GM20431 (cell line): ENCODE data around the gene ZNF641.

Experiments
- in situ Hi-C: fragments of 300-500 bp; cut with MseI, MboI; formaldehyde crosslinking; loops from one replicate; pipeline ENCODE4 v1.15.0; 2020; ENCODE audit warnings: low sequenced_read_pairs; ENCODE audit not compliant: unreplicated experiment

Gene ZNF641

DNA sequence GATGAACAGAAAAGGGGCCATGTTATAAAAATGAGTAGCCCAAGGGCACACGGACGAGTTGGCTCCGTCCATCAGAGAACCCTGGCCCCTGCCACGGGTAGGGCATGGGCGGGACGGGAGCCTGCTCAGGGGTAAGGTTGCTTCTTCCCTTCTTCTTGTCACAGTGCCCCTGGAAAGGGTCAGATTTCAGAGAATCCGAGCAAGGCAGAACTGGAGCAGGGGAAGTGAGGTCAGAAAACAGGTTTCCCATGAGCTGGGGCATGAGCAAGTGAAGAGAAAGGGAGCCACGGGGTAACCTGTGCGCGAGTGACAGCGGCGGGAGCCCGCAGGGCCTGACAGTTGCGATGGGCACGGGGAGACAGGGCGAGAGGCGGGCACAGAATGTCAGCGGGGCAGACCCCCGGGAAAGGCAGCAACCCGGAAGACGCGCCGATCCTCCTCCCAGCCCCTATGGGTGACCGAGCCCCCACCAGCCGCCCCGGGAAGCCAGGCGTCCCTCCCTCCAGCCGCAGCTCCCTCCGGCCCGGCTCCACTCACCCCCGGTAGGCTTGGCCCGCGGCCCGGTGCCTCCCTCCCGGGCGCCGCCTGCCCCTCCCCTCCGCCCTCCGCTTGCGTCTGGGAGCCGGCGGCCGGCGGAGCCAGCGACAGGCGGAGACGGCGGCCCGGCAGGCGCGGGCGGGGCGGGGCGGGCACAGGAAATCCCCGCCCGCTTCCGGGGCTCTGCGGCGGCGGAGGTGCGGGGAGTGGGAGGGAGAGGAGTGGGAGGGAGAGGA lies at the start of gene ZNF641:
Gene ZNF641, minus strand, starts transcription at position 671 of the 773 bp plus-strand sequence. CDS start 2,829 bp downstream, outside the sequence.
- in situ Hi-C loops = no loop called here

DNA sequence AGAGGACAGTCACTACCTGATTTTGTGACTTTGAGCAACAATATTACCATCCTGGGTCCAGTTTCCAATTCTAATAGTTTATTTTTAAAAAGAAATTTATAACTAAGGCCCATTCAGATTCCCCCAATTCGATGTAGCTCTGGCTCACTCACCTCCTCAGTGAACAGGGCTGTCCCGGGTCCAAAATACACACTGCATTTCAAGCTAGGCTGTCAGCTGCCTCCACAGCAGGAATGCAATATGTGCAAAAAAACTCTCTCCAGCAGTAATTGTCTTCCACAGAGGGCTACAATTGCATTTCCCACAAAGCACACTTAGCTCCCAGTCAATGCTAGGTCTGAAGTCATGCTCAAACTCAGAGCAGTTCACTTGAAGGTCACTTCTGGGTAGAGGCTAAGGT lies 39.3 kb upstream of the ZNF641 start:
- in situ Hi-C loops = no loop called here

DNA sequence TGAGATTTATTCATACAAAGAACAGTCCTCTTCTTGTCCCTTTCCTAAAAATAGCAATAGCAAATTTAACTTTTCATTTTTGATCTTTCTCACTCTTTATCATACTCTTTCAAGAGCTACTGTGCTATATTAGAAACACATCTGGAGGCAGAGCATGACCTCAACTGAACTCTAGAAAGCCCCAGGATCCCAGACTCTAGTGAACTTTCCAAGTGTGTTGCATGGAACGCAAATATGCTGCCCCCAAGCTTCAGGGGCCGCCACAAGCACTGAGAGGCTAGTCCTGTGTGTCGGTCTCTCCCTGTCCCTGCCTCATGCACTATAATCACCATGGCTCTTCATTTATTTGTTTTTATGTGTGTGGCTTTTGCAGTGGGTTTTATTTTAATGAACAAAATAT lies 38.7 kb upstream of the ZNF641 start:
- in situ Hi-C loops = no loop called here

DNA sequence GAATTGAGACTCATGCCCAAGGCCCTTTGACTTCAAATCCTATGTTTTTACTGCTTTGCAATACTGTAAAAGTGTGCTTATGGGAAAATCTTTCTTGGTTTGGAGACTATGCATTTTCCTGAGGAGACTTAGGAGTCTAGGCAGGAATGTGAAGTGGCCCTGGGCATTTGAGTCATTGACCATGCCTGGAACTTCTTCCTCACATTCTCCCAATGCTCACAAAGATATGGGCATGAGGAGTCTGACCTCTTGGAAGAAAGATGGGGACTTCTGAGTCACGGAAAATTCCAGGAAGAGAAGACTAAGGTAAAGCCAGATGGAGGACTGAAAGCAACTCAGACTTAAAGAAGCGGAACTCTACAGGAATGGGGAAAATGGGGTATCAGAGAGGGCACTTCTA lies 38.2 kb upstream of the ZNF641 start:
- in situ Hi-C loops = no loop called here

GRCh38 chr12:48388460-48388859 lies 37.7 kb upstream of the ZNF641 start:
- in situ Hi-C loops = no loop called here

GRCh38 chr12:48380596-48380995 lies 29.9 kb upstream of the ZNF641 start:
- in situ Hi-C loops = no loop called here

- in situ Hi-C loops = no loop called here
Measured at GRCh38 chr12:48379794-48380193, 29.1 kb upstream of the ZNF641 start.

- in situ Hi-C loops = no loop called here
Measured at GRCh38 chr12:48377646-48378045, 26.9 kb upstream of the ZNF641 start.

DNA sequence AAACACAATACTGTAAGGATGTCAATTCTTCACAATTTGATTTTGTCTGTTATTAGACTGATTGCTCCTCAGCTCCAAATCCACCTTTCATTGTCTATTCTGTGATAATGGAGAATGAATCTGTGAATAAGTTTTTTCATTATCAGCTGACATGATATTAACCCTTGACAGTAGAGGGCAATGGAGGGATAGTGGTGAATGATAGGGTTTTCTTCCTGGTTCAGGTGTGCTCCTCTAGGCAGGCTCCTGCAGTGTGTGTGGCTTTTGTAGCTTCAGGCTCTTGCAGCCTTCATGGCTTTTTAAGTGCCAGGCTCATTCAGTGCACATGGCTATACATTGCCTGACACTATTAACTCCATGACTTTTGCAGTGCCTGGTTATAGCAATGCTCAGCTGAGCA lies 23.4 kb upstream of the ZNF641 start:
- in situ Hi-C loops = no loop called here

DNA sequence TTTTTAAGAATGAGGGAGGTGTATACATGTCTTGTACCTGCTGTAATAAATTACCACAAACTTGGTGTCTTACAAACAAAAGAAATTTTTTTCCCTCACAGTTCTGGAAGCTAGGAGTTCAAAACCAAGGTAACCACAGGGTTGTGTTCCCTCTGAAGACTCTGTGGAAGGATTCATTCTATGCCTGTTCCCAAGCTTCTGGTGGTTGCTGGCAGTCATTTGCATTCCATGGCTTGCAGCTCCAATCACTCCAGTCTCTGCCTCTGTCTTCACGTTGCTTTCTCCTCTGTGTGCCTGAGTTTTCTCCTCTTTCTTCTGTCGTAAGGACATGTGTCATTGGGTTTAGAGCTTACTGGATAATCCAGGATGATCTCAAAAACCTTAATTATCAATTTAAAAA lies 15.4 kb upstream of the ZNF641 start:
- in situ Hi-C loops = no loop called here

- in situ Hi-C loops = no loop called here
Measured at GRCh38 chr12:48361664-48362339, 11.1 kb upstream of the ZNF641 start.

DNA sequence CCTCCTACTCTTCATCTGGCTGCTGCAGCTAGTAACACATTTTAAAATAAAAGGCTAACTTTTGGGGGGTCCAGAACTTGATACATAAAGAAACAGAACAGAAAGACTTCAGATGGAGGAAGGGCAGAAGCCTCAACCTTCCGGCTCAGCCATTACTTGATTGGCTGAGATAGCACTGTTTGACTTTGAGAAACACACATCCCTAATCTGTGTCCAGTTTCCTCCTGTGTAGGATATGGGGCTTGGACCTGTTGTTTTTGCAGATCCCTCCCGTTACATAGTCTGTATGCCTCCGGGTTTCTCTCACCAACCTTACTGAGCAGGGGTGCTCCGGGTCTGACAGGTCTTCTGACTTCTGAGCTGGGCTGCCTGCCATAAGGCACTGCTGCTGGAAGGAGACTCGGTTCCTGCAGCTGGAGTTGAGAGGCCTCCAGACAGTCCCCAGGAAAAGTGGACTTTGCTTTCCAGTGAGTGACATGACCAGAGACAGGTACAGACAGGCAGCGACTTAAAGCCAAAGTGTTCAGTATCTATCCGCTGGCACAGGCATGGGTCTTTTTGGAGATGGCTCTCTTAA lies 8.3 kb upstream of the ZNF641 start:
- in situ Hi-C loops = no loop called here

DNA sequence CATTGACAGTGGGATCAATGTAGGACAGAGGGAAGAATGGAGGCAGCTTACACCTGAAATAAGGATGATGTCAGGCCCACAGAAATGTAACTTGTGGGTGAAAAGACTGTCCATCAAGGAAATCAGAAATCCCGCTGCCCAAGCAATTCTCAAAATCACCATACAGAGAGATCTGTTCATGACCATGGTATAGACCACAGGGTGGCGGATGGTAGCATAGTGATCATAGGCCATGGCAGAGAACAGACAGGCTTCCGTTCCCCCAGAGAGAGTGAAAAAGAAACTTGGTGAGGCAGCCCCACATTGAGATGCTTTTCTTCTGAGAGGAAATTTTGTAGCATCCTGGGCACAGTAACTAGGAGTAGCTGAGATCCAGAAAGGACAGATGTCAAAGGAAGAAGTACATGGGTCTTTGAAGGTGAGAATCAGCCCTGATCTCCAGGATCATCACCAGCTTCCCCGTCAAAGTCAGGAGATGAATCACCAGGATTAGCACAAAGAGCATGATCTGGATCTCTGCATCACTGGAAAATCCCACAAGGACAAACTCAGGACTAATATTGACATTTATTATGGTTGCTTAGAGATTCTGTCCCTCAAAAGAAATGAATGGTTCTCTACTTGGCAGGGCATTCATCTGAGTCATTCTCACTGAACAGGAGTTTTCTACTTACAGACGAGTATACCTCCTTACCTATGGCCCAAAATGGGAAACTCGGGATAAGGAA lies 5.5 kb upstream of the ZNF641 start:
- in situ Hi-C loops = no loop called here

DNA sequence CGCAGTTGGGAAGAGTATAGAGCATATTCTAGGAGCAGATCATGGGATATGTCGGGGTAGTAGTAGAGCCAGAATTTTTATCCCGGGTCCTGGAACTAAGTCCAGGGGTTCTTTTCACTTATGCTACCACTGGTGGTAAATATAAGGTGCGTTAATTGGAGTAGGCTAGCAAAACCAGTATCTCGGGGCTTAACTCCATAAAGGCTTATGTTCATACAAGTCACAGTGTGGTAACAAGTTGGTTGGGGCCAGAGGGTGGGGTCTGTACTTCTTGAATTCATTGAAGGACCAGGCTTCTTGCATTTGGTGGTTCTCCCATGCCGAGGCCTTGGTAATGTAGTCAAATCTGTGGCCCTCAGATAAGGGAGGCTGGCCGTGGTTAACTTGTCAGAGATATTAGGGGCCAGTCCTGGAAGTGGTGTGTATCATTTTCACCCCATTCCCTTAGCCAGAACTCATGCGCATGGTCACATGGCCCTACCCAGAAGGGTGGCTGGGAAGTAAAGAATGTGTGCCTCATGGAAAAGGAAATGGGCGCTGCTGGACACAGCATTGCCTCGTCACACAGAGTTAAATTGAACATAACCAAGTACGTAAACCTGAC lies 1.5 kb upstream of the ZNF641 start:
- in situ Hi-C loops = no loop called here

- in situ Hi-C loops = no loop called here
Measured at GRCh38 chr12:48351022-48351708, 446 bp upstream of the ZNF641 start.

DNA sequence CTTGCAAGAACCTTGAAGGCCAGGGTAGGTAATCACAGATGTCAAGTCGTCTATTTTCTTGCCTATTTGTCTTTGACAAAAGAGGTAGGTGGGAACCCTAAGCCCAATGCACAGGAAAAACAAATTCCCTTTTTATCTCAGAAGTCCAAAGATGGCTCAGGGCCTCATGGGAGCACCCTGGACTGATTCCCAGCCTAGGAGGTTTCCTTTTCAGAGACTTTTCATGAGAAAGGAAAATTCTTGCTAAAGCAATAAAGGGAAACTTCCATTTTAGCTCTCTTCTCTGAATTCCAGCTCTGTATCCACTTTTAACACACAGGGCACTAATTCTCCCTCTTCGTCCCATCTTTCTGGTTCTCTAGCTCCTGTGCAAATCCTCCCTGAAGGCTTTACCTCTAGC lies 1.2 kb downstream of the ZNF641 start:
- in situ Hi-C loops = no loop called here

- in situ Hi-C loops = no loop called here
Measured at GRCh38 chr12:48342980-48343379, 7.7 kb downstream of the ZNF641 start.

DNA sequence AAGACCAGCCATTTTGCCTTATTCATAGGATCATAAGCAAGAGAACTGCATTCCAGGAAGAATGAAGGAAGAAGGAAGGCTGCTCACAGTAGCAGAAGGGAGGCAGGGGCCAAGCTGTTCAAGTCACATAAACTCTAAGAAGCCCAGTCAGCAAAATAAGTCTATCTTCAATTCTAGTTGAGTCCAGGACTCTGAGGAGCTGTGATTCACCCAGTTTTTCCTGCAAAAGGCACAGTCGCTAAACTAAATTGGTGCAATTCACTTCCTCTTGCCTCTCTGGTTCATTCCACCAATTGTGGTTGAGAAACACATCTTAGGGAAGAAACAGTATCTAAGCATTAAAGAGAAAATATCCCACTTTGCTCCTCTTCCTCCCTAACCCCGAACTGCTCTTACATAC lies 9.8 kb downstream of the ZNF641 start:
- in situ Hi-C loops = no loop called here

GRCh38 chr12:48339442-48340117 lies 11.1 kb downstream of the ZNF641 start:
- in situ Hi-C loops = no loop called here
